Activated CD4-positive, alpha-beta T cell treated with anti-CD3 and anti-CD28 coated beads, Interleukin-2, amount 50 U/mL, for 1 hour (primary cell): ENCODE data around the gene IL17C.
"Not testable (repeated sequence)": the region's sequence is repeated elsewhere in the genome, so short reads cannot be mapped to it uniquely, and the experiment has no call there.

Source experiments
- DNase-seq: peaks from one replicate; pipeline ENCODE4 v3.0.0-alpha.2; 2020

The IL17C gene, protein sequence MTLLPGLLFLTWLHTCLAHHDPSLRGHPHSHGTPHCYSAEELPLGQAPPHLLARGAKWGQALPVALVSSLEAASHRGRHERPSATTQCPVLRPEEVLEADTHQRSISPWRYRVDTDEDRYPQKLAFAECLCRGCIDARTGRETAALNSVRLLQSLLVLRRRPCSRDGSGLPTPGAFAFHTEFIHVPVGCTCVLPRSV

DNA sequence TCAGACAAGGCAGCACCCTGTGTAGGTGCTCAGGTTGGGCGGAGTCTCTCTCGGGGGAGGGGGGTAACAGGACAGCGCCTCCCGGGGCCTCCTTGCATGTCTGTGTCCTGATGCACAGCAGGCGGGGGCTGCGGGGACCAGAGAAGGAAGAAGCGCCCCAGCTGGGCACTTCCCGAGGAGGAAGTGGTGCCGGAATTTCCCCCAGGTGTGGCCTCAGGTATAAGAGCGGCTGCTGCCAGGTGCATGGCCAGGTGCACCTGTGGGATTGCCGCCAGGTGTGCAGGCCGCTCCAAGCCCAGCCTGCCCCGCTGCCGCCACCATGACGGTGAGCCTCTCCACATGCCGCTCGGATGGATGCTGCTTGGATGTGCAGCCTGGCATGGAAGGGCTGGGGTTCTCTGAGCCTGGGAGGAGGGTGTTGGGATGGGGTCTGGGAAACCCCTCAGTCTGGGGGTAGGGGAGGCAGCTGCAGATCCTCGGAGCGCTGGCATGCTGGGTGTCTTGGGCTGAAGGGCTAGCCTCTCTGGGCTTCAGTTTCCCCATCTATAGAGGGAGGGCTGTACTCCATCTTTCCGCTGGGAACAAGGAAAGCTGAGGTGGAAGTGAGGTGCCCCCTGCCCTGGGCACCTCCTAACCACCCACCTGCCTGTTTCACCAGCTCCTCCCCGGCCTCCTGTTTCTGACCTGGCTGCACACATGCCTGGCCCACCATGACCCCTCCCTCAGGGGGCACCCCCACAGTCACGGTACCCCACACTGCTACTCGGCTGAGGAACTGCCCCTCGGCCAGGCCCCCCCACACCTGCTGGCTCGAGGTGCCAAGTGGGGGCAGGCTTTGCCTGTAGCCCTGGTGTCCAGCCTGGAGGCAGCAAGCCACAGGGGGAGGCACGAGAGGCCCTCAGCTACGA, at the start of gene IL17C:
IL17C (plus strand) TSS at position 250 of the 908 bp plus-strand sequence; CDS start at position 320, 70 bp downstream.
- no peak for DNase-seq

- DNase-seq: no peak
Observed at GRCh38 chr16:88588754-88589153, 49.6 kb upstream of the IL17C start.

DNA sequence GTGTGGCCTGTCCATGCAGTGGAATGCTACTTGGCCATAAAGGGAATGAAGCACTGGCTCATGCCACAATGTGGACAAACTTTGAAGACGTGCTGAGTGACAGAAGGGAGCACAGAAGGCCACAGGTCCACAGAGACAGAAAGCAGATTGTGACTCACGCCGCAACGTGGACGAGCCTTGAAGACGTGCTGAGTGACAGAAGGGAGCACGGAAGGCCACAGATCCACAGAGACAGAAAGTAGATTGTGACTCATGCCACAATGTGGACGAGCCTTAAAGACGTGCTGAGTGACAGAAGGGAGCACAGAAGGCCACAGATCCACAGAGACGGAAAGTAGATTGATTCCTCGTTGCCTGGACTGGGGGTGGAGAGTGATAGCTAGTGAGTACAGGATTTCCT, 48.9 kb upstream of the IL17C start:
- no peak for DNase-seq

DNA sequence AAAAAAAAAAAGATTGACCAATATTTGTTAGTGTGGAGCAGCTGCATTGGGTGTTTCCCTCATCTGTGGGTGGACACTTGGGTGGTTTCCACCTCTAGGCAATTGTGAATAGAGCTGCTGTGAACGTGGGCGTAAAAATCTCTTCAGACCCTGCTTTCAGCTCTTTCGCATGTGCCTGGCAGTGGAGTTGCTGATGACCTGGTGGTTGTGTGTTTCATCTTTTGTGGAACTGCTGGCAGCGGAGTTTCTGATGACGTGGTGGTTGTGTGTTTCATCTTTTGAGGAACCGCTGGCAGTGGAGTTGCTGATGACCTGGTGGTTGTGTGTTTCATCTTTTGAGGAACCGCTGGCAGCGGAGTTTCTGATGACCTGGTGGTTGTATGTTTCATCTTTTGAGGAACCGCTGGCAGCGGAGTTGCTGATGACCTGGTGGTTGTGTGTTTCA, 46.8 kb upstream of the IL17C start:
- DNase-seq: no peak

DNA sequence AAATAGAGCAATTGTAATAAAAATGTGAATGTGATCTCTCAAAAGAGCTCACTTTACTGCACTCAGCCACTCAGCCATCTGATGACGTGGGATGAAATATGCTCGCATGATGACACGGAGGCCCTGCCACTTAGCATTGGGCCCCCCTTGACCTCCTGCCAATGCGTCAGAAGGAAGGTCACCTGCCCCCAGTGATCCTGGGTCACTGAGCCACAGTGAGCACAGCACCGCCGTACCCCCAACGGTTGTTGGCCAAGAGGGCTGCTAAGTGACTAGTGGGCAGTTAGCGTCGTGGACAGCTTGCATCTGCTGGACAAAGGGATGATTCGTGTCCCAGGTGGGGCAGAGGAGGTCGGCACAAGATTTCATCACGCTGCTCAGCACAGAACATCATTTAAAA, 45.3 kb upstream of the IL17C start:
- no peak for DNase-seq

GRCh38 chr16:88593489-88593888, 44.9 kb upstream of the IL17C start:
- DNase-seq: no peak

DNA sequence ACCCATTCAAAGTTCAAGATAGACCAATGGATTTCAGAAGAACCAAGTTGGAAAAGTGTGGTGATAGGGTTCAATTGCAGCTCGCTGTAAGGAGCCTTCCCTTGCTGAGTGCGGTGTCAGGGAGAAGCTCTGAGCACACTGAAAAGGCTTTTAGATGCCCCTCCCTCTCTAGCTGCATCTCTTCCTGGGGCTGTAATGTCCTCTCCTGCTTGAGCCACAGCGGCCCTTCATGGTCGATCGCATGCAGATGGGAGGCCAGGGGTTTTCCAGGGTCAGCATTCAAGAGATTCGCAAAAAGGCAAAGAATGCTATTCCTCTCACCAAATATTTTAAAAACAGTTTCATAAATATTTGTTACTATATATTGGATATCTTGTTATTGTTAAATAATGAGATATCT, 44.5 kb upstream of the IL17C start:
- no peak for DNase-seq

DNA sequence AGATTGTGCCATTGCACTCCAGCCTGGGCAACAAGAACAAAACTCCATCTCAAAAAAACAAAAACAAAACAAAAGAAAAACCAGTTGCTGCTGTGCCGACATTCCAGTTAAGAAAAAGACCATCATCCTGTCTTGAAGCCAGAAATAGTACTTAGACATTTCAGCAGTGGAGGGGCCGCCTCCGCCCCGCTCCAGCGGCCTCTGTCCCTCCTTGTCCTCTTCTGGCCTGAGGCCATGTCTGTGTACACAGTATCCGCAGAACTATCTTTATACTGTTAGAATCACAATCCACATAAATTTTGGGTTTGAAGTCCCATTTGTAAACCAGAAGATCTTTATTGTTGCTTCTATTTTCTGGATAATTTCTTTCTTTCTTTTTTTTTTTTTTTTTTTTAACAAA, 43.3 kb upstream of the IL17C start:
- DNase-seq: no peak

DNA sequence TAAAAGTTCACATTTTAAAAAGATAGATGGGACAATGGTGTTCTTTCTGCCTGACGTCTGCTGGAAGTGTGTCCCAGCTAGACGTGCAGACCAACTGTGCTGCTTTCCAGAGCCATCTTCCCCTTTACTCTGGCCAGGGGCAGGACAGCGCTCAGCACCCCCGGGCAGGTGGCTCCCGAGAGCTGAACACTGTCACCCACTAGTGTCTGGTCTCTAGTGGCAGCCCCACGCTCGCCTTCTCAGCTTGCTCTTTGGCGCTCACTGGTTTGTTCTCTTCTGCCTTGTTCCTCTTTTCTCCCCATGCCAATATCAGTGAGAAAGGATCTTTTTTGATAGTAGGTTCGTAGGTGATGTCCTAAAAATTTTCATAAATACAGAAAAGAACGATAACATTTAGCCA, 42.5 kb upstream of the IL17C start:
- no peak for DNase-seq

- DNase-seq: no peak
Observed at GRCh38 chr16:88596483-88596882, 41.9 kb upstream of the IL17C start.

- no peak for DNase-seq
Observed at GRCh38 chr16:88597856-88598491, 40.4 kb upstream of the IL17C start.

DNA sequence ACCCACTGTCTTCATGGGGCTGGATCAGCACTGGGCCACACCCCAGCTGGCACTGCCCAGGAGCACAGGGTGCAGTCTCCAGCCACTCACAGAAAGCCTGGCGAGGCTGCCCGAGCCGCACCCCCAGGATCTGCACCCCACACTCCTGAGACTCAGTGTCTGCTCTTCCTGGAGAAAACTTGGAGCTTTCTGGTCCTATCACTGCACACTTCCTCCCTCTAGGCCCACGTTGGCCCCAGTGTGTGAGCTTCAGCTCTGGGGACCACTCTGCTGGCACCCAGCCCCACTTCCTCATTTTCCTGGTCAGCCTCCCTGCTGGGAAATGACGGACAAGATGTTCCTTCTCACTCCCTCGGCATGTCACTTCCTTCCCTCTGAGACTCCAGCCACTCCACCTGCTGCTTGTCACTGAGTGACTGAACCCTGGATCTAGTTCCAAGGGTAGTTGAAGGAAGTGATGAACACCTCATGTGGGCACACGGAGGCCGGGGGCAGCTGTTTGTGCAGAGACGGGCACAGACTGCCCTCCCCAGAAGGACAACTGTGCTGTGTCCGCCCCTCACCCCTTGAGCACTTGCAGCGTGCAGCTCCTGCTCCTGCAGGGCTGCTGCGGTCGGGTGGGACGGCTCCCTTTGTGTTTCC, 39.2 kb upstream of the IL17C start:
- no peak for DNase-seq

DNA sequence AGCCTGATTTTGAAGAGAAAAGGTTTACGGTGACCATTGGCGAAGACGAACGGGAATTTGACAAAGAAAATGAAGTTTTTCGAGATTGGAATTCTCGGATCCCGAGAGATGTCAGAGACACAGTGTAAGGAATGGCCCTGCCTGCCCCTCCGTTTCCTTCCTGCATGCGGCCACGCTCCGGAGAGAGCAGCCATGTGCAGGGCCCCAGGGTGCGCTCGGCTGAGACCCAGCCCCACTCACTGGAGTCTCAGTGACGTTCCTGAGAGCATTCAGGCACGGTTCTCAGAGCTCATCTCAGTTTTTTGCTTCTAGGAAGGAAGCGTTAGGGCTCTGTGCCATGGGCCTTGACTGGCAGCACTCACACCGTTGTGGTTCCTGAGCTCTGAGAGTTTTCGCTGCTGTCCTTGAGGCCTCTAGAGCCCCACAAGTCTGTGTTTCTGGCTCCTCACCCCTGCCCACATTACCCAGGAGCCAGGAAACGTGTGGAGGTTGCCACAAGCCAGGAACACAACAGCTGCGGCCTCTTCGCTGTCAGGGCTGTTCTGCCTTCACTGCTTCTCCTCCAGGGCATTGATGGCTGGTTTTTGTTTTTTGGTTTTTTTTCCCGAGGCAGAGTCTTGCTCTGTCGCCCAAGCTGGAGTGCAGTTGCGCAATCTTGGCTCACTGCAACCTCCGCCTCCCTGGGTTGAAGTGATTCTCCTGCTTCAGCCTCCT, 38.4 kb upstream of the IL17C start:
- DNase-seq: no peak

- DNase-seq: no peak
Observed at GRCh38 chr16:88600539-88600896, 37.9 kb upstream of the IL17C start.

DNA sequence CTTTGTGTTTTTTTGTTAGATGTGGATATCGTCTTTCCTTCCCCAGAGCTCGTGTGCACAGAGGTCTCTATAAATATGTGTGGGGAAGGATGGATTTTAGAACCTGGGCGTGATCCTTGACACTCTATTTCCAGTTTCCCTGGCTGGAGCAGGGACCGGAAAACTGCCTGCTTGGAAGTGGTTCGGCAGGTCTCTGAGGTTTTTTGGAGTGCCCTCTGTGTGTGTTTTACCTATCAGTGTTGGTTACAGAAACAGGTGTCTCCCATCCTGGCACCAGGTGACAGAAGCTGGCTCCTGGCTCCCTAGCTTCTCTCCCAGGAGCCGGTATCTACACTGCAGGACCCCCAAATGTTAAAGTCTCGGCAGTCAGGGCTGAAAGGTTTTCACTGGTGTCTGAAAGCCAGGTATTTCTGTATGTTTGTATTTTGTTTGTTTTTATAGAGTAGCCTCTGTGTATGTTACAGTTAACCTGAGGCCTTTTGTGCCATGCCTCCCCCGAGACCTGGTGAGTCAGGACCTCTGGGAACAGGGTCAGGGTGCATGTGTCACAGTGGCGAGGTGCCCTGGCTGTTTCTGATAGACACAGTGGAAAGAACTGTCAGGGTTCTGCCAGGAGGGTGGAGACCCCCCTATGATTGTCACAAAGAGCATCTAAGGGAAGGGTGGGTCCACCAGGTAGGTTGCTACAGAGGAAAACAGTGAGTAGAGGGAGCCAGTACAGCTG, 36.9 kb upstream of the IL17C start:
- no peak for DNase-seq

DNA sequence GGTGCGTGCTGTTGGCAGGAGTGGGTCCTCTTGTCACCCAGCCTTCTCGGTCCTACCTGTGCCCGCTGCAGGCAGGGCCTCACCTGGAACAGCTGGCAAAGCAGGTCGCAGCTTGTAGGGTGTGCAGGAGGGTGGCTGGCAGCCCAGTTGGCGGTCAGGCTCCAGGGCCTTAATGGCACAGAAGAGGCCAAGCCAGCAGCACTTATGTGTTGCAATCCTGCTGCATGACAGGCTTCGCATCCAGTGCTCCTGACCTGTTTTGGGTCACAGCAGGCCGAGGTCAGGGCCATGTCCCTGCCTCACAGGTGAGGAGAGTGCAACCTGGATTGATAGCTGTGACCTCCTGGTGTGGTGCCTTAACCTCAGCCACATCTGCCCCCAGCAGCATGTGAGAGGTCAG, 36.3 kb upstream of the IL17C start:
- DNase-seq: no peak

DNA sequence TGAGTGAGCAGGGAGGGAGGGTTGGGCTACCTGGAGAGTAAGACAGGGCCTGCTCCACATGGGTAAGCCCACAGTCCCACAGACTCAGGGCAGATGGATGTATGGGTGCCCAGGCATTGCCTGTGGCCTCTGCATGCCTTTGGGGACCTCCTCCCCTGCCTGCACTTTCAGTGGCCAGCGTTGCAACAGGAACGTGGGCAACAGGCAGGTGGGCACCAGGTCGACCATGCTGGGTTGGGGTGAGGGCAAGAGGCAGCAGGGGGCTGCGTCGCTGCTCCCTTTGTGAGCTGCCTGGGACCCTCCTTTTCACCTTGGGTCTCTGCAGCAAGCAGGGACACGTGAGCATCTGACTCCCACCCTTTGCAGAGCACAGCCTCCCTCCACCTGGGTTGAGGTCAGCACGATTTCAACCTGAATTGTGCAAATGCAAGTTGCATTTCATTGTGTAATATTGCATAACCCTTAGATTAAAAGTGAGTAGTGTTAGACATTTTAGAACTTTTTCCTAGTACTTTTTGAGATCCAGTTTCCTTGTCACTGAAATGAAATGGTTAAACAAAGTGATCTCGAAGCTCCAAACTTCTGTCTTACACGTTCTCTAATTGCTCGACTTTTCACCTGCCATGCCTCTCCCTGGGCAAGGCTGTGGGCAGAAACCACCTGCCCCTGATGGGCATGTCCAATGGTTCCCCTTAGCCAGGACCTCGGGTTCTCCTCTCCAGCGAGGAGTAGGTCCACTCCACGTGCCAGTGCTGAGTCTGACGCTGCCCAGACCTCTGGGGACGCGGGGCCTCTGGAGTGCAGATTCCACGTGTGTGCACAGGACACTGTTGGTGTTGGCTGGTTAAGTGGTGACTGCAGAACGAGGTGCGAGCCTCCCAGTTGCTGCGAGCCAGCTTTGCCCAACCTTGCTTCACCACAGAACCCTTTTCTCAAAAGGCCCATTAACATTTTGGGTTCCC, 32.9 kb upstream of the IL17C start:
- DNase-seq: no peak

GRCh38 chr16:88606148-88606757, 32.1 kb upstream of the IL17C start:
- no peak for DNase-seq

- no peak for DNase-seq
Observed at GRCh38 chr16:88608076-88608475, 30.3 kb upstream of the IL17C start.

GRCh38 chr16:88609426-88609825, 28.9 kb upstream of the IL17C start:
- DNase-seq: not testable (repeated sequence)
